Measurements from ENCODE around the gene TRPV4. TPM values are rescaled to one million over a fixed set of nuclear protein-coding genes. Genes with fewer than 3 reads are reported as not detected.

TRPV4 gene
- 3.5 and 4.6 TPM in 2 replicates for total RNA-seq

GRCh38 chr12:109833307-109834189 is at the start of gene TRPV4:
TSS of gene TRPV4 (minus strand) at chr12:109833398. CDS start at chr12:109814796, 18,602 bp downstream.

GRCh38 chr12:109880043-109880931 is 47.1 kb upstream of the TRPV4 start, which contains the start of gene GLTP:
TSS of gene GLTP (minus strand) at chr12:109880541. CDS start at chr12:109880374, 167 bp downstream.

Small RNAs within 50 kb of the gene (small RNA-seq; reads per million reads assigned to genes)
- not detected for gene MIR4497
- gene RN7SL441P, result not detected

Other genes with a start within 250 kb of the TRPV4 start
- 0.65 and 0.86 TPM in 2 replicates for gene FAM222A, start 119.6 kb downstream of the TRPV4 start, total RNA-seq
- gene GLTP, start 47.1 kb upstream of the TRPV4 start, total RNA-seq, result 65.0 and 66.7 TPM in 2 replicates
- 9.8 and 11.9 TPM in 2 replicates for gene TCHP, start 66.9 kb upstream of the TRPV4 start, total RNA-seq
- 57.5 and 80.2 TPM in 2 replicates for gene GIT2, start 163.0 kb upstream of the TRPV4 start, total RNA-seq
- gene ANKRD13A, start 166.0 kb upstream of the TRPV4 start, total RNA-seq, result 57.2 and 70.9 TPM in 2 replicates
- 9.8 and 13.4 TPM in 2 replicates for gene C12orf76, start 215.1 kb upstream of the TRPV4 start, total RNA-seq